ENCODE results near the gene SRSF3.
"Not testable (repeated sequence)": the region's sequence is repeated elsewhere in the genome, so short reads cannot be mapped to it uniquely, and the experiment has no call there.

The SRSF3 gene

DNA sequence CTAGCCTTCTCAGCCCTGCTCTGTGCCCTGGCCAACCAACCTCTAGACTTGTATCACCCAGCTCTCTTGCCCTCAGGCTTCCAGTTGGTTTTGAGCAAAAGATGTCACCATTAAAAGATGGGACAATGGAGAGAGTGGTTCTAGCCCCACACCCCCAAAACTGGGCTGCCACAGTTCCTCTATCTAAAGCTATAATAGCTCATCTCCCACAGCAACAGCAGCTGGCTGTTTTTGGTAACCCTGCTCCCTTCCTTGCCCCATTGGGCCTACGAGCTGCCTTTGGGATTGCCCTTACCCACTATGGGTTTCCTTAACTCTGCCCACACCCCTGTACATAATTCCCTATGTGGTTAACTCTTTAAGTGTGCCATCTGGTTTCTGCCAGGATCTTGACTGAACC, 7.6 kb upstream of the SRSF3 start:
- DNase-seq (ENCODE audit: low read depth), result no peak
- TF ChIP-seq, protein P1, sequence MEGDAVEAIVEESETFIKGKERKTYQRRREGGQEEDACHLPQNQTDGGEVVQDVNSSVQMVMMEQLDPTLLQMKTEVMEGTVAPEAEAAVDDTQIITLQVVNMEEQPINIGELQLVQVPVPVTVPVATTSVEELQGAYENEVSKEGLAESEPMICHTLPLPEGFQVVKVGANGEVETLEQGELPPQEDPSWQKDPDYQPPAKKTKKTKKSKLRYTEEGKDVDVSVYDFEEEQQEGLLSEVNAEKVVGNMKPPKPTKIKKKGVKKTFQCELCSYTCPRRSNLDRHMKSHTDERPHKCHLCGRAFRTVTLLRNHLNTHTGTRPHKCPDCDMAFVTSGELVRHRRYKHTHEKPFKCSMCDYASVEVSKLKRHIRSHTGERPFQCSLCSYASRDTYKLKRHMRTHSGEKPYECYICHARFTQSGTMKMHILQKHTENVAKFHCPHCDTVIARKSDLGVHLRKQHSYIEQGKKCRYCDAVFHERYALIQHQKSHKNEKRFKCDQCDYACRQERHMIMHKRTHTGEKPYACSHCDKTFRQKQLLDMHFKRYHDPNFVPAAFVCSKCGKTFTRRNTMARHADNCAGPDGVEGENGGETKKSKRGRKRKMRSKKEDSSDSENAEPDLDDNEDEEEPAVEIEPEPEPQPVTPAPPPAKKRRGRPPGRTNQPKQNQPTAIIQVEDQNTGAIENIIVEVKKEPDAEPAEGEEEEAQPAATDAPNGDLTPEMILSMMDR (IDR thresholded peaks at IDR 0.05; ENCODE audit: insufficient read depth, low read depth, low read length, missing control alignments), result no peak
- H3K4me3 ChIP-seq (ENCODE audit: low read length), result no peak overlapping the region

DNA sequence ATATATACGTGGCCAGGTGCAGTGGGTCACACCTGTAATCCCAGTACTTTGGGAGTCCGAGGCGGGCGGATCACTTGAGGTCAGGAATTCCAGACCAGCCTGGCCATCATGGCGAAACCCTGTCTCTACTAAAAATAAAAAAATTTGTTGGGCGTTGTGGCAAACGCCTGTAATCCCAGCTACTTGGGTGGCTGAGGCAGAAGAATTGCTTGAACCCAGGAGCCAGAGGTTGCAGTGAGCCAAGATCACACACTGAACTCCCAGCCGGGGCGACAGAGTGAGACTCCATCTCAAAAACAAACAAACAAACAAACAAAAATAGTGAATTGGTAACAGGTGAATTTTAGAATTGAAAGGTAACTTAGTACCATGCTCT, 5.1 kb upstream of the SRSF3 start:
- not testable (repeated sequence) for DNase-seq (ENCODE audit: low read depth); H3K4me3 ChIP-seq (ENCODE audit: low read length)

- no peak overlapping the region for H3K4me3 ChIP-seq (ENCODE audit: low read length)
- DNase-seq (ENCODE audit: low read depth), result peak; percentile 91
- TF ChIP-seq, protein P1 (IDR thresholded peaks at IDR 0.05; ENCODE audit: insufficient read depth, low read depth, low read length, missing control alignments), result no peak
Measured at GRCh38 chr6:36590237-36590636, 3.9 kb upstream of the SRSF3 start.

GRCh38 chr6:36592221-36592655, 1.9 kb upstream of the SRSF3 start:
- H3K4me3 ChIP-seq (ENCODE audit: low read length), result no peak overlapping the region
- TF ChIP-seq, protein P1 (IDR thresholded peaks at IDR 0.05; ENCODE audit: insufficient read depth, low read depth, low read length, missing control alignments), result no peak
- DNase-seq (ENCODE audit: low read depth), result no peak

GRCh38 chr6:36593569-36594028, 563 bp upstream of the SRSF3 start:
- DNase-seq (ENCODE audit: low read depth), result peak; percentile 54
- peak overlapping the region; percentile 100 for H3K4me3 ChIP-seq (ENCODE audit: low read length)
- TF ChIP-seq, protein P1 (IDR thresholded peaks at IDR 0.05; ENCODE audit: insufficient read depth, low read depth, low read length, missing control alignments), result no peak

DNA sequence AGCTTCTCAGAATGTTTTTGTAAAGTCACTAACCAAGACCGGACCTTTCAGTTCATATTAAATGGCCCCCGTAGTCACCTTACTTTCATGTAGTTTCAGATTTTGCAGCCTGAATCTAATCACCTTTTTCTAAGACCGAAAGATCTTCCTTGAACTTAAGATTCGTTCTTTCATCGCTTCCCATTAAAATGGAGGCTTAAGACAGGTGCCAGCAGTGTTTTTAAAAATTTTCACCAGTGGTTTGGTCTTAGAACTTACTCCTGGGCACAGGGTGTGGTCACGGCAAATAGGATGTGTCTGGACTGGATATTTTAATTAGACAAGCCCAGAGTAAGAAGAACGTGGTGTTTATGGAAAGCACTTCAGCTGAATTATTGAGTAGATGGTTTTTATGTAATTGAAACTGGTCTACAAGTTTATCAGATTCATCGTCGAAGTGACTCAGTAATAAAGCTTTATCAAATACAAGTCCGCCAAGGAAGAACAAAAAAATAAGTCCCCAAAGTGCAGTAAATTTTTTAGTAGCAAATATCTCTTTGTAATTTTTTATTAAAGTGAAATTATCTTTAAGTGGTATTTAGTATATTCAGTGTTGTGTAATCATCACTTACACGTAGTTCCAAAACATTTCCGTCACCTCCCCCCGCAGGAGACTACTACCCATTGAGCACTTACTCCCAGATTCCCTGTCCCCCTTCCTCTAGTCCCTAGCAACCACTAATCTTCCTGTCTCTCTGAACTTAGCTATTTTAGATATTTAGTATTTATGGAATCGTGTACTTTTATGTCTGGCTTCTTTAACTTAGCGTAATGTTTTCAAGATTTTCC, 868 bp downstream of the SRSF3 start:
- TF ChIP-seq, protein P1 (IDR thresholded peaks at IDR 0.05; ENCODE audit: insufficient read depth, low read depth, low read length, missing control alignments), result no peak
- DNase-seq (ENCODE audit: low read depth), result peak; percentile 65
- peak overlapping the region; percentile 100 for H3K4me3 ChIP-seq (ENCODE audit: low read length)

- no peak for DNase-seq (ENCODE audit: low read depth)
- H3K4me3 ChIP-seq (ENCODE audit: low read length), result peak overlapping the region; percentile 100
Measured at GRCh38 chr6:36596356-36596755, 2.2 kb downstream of the SRSF3 start.

More at GRCh38 chr6:36596356-36596755, 2.2 kb downstream of the SRSF3 start:
- TF ChIP-seq, protein P1 (IDR thresholded peaks at IDR 0.05; ENCODE audit: insufficient read depth, low read depth, low read length, missing control alignments), result no peak

All from epithelial cell of esophagus (primary cell).